K562 (cell line): ENCODE results near the gene GAL3ST2.

Experiments
- DMBX1 ChIP-seq: fragments of 250-450 bp; sonication (Bioruptor Pico); IDR thresholded peaks from 2 replicates; pipeline ENCODE4 v1.8.0; 2022; ENCODE audit warnings: inconsistent platforms, mild to moderate bottlenecking, moderate library complexity, borderline replicate concordance
- FOSL1 ChIP-seq: fragments of 200-800 bp; sonication (Bioruptor generic); conservative IDR thresholded peaks from 2 replicates; pipeline ENCODE4 v1.6.1; 2016; ENCODE audit warnings: missing genetic modification characterization, missing compliant biosample characterization
- GTF3C2 ChIP-seq: IDR thresholded peaks from 3 replicates; pipeline ENCODE4 v1.6.1; 2011; ENCODE audit warnings: borderline replicate concordance, mild to moderate bottlenecking, moderate library complexity; ENCODE audit not compliant: insufficient read length; ENCODE audit errors: extremely low read depth
- POLR2A ChIP-seq: fragments of 450-650 bp; conservative IDR thresholded peaks from 2 replicates; pipeline ENCODE4 v1.6.1; 2016
- SIN3A ChIP-seq, 2 experiments: fragments of 150-350 bp in 1 of 2; IDR thresholded peaks; 2 replicates each; pipeline ENCODE4 v1.6.1; 2011 to 2016; ENCODE audit warnings: borderline replicate concordance in 2 of 2, low read depth in 2 of 2, low read length in 2 of 2, mild to moderate bottlenecking in 2 of 2, moderate library complexity in 2 of 2; ENCODE audit not compliant: control insufficient read depth in 1 of 2
- SP1 ChIP-seq: sonication (generic); formaldehyde crosslinking; IDR thresholded peaks from 2 replicates; pipeline ENCODE4 v1.8.1; 2022; ENCODE audit warnings: mild to moderate bottlenecking, missing genetic modification reagents
- TF ChIP-seq, protein P1 (sequence below), 2 experiments: fragments of 450-650 bp; IDR thresholded peaks; 2 replicates each; pipeline ENCODE4 v1.6.1; 2016; ENCODE audit warnings: mild to moderate bottlenecking in 2 of 2, borderline replicate concordance in 1 of 2, low read depth in 1 of 2, moderate library complexity in 1 of 2

DNA sequence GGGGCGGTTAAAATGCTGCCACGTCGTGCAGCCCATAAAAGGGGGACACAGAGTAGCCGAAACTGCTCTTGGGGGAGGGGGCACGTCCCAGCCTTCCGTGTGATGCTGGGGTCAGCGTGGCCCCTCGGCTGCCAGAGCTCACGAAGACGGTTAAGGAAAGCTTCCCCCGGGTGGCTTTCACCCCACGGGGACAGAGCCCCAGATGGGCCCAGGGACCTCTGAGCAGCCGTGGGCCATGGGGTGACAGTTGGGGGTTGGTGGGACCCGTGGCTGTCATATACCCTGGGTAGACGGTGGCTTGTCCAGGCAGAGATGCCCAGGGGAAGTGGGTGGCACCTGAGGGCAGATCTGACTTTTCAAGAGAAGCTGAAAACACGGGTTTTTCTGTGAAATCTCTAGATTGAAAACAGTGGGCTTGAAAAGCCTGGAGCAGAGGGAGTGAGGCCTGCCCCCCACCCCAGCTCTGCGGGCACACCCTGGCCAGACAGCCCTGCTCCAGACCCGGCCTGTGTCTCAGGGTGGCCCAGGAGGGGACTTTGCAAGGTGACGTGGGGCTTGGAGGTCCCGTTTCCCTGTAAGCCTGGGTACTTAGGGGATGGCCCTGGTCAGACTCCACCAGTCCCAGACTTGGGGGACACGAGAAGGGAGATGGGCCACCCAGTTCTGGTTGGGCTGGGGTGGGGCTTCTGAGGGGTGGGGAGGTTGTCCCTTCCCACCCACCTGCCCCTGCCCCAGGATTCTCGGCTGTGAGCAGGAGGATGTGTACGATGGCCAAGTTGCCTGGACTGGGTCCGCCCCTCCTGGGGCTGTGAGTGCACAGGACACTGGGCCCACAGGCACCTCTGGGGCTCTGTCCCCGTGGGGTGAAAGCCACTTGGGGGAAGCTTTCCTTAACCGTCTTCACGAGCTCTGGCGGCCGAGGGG, 33.0 kb downstream of the GAL3ST2 start:
- TF ChIP-seq SP1 (CRISPR knock-in tag) = no peak
- TF ChIP-seq, protein P1, sequence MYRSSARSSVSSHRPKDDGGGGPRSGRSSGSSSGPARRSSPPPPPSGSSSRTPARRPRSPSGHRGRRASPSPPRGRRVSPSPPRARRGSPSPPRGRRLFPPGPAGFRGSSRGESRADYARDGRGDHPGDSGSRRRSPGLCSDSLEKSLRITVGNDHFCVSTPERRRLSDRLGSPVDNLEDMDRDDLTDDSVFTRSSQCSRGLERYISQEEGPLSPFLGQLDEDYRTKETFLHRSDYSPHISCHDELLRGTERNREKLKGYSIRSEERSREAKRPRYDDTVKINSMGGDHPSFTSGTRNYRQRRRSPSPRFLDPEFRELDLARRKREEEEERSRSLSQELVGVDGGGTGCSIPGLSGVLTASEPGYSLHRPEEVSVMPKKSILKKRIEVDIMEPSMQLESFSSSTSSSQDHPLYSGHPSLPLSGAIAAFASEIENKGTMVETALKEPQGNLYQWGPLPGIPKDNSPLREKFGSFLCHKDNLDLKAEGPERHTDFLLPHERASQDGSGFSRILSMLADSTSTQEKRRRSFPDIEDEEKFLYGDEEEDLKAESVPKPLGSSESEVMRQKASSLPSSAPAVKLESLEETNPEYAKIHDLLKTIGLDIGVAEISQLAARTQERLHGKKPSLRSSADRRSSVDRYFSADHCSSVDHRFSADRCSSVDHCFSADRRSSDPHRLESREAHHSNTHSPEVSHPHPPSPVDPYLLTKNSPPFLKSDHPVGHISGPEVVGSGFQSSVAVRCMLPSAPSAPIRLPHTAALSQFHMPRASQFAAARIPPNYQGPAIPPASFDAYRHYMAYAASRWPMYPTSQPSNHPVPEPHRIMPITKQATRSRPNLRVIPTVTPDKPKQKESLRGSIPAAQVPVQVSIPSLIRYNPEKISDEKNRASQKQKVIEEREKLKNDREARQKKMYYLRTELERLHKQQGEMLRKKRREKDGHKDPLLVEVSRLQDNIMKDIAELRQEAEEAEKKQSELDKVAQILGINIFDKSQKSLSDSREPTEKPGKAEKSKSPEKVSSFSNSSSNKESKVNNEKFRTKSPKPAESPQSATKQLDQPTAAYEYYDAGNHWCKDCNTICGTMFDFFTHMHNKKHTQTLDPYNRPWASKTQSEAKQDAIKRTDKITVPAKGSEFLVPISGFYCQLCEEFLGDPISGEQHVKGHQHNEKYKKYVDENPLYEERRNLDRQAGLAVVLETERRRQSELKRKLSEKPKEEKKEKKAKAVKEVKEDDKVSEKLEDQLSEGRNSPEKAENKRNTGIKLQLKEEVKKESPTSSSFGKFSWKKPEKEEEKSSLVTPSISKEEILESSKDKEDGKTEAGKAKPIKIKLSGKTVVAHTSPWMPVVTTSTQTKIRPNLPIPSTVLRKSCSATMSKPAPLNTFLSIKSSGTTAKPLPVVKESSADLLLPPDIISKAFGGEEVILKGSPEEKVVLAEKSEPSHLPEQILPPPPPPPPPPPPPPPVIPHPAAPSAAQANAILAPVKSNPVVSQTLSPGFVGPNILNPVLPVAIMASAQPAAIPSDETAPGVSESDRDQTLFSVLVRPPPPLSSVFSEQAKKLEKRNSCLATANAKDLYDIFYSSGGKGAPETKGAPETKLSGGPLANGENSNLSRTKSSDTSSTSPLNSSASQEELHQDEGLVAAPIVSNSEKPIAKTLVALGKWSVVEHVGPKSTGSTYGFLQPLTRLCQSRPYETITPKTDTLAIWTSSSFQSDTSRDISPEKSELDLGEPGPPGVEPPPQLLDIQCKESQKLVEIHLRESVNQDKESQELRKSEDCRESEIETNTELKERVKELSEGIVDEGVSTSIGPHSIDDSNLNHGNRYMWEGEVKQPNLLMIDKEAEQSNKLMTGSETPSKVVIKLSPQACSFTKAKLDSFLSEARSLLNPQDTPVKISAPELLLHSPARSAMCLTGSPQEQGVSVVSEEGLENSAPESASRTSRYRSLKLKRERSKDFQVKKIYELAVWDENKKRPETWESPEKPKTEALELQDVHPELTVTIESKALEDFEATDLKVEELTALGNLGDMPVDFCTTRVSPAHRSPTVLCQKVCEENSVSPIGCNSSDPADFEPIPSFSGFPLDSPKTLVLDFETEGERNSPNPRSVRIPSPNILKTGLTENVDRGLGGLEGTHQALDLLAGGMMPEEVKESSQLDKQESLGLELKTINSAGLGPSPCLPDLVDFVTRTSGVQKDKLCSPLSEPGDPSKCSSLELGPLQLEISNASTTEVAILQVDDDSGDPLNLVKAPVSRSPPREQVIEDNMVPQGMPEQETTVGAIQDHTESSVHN (IDR thresholded peaks at IDR 0.05; ENCODE audit: borderline replicate concordance in 1 of 2, low read depth in 1 of 2) = no peak
- no peak for TF ChIP-seq SIN3A (IDR thresholded peaks at IDR 0.05; ENCODE audit: borderline replicate concordance in 2 of 2, control insufficient read depth in 1 of 2, low read depth in 2 of 2, low read length in 2 of 2)
- TF ChIP-seq FOSL1 (tag) = no peak
- TF ChIP-seq GTF3C2 = no peak
- TF ChIP-seq POLR2A = no peak
- TF ChIP-seq DMBX1 = no peak
